ENCODE results near the gene SPRR1B.

GRCh38 chr1:153024413-153024812 is 6.6 kb upstream of the SPRR1B start:
- TF ChIP-seq CTCF (IDR thresholded peaks at IDR 0.05) (no peak), POLR2A (IDR thresholded peaks at IDR 0.05) (no peak), EP300 (IDR thresholded peaks at IDR 0.05) (no peak)
